Neural cell (in vitro differentiated cells): Measurements from ENCODE around the gene NFS1. TPM values are rescaled to one million over a fixed set of nuclear protein-coding genes. Genes with fewer than 3 reads are reported as not detected.

Source experiments
- H2AFZ ChIP-seq: fragments of 200-600, 300-800 bp; sonication (generic), shearing (Covaris generic); 2 replicates; pipeline ENCODE4 v1.6.0; 2014; ENCODE audit warnings: low read depth, mild to moderate bottlenecking, antibody characterized with exemption, low read length, moderate library complexity
- H3F3A ChIP-seq: fragments of 200-600 bp; shearing (Covaris generic); 2 replicates; pipeline ENCODE4 v1.6.1; 2016; ENCODE audit warnings: mild to moderate bottlenecking, moderate library complexity, mixed read lengths, antibody characterized with exemption, low read length; ENCODE audit not compliant: insufficient read depth, poor library complexity, severe bottlenecking
- H3K27ac ChIP-seq: fragments of 200-600, 300-800 bp; sonication (generic), shearing (Covaris generic); 2 replicates; pipeline ENCODE4 v1.5.1; 2014; ENCODE audit warnings: mild to moderate bottlenecking, low read length, moderate library complexity
- H3K27me3 ChIP-seq: fragments of 300-800, 200-600 bp; sonication (generic), shearing (Covaris generic); 2 replicates; pipeline ENCODE4 v1.6.0; 2014; ENCODE audit warnings: mild to moderate bottlenecking, low read depth, low read length, moderate library complexity; ENCODE audit not compliant: insufficient read depth
- H3K36me3 ChIP-seq: fragments of 300-800, 200-600 bp; sonication (generic), shearing (Covaris generic); 2 replicates; pipeline ENCODE4 v1.5.1; 2014; ENCODE audit warnings: mild to moderate bottlenecking, antibody characterized with exemption, low read length, moderate library complexity; ENCODE audit not compliant: insufficient read depth
- H3K4me2 ChIP-seq: fragments of 300-800, 200-600 bp; sonication (generic), shearing (Covaris generic); 2 replicates; pipeline ENCODE4 v1.6.0; 2014; ENCODE audit warnings: mild to moderate bottlenecking, low read length
- H3K4me3 ChIP-seq: fragments of 300-800, 200-600 bp; sonication (generic), shearing (Covaris generic); 2 replicates; pipeline ENCODE4 v1.5.1; 2014; ENCODE audit warnings: mild to moderate bottlenecking, low read length, moderate library complexity
- H3K79me2 ChIP-seq: fragments of 200-600 bp; shearing (Covaris generic); replicated peaks from 2 replicates; pipeline ENCODE4 v1.6.0; 2014; ENCODE audit warnings: mild to moderate bottlenecking, low read length, moderate library complexity; ENCODE audit not compliant: insufficient read depth
- H3K9ac ChIP-seq: fragments of 300-800, 200-600 bp; sonication (generic), shearing (Covaris generic); 2 replicates; pipeline ENCODE4 v1.6.1; 2016; ENCODE audit warnings: mild to moderate bottlenecking, low read length, mixed read lengths
- H3K9me2 ChIP-seq: fragments of 200-600 bp; shearing (Covaris generic); 2 replicates; pipeline ENCODE4 v1.6.1; 2016; ENCODE audit warnings: mild to moderate bottlenecking, low read length, mixed read lengths; ENCODE audit not compliant: insufficient read depth
- H3K9me3 ChIP-seq: fragments of 200-600, 300-800 bp; sonication (generic), shearing (Covaris generic); 2 replicates; pipeline ENCODE4 v1.6.1; 2016; ENCODE audit warnings: mild to moderate bottlenecking, mixed run types, low read length, moderate library complexity, mixed read lengths
- H4K20me1 ChIP-seq: fragments of 200-600 bp; shearing (Covaris generic); 2 replicates; pipeline ENCODE4 v1.6.1; 2016; ENCODE audit warnings: mild to moderate bottlenecking, mixed run types; ENCODE audit not compliant: insufficient read depth
- CTCF ChIP-seq: fragments of 450-650 bp; IDR thresholded peaks from 2 replicates; pipeline ENCODE4 v1.5.1; 2014; ENCODE audit warnings: antibody characterized with exemption, mild to moderate bottlenecking, moderate library complexity; ENCODE audit not compliant: poor library complexity, severe bottlenecking
- EP300 ChIP-seq: fragments of 450-650 bp; conservative IDR thresholded peaks from 2 replicates; pipeline ENCODE4 v1.6.1; 2014; ENCODE audit warnings: antibody characterized with exemption, mild to moderate bottlenecking, moderate library complexity; ENCODE audit not compliant: poor library complexity, severe bottlenecking
- EZH2 ChIP-seq: fragments of 200-600, 300-800 bp; shearing (Covaris generic), sonication (generic); IDR thresholded peaks from 2 replicates; pipeline ENCODE4 v1.6.1; 2014; ENCODE audit warnings: antibody characterized with exemption, low read length, borderline replicate concordance, mild to moderate bottlenecking; ENCODE audit not compliant: insufficient read depth, poor library complexity, severe bottlenecking
- MXI1 ChIP-seq: fragments of 450-650 bp; conservative IDR thresholded peaks from 2 replicates; pipeline ENCODE4 v1.6.1; 2014; ENCODE audit warnings: antibody characterized with exemption, mild to moderate bottlenecking; ENCODE audit not compliant: poor library complexity, severe bottlenecking
- POLR2AphosphoS5 ChIP-seq: IDR thresholded peaks from 2 replicates; pipeline ENCODE4 v1.6.1; 2012
- RAD21 ChIP-seq: fragments of 450-650 bp; conservative IDR thresholded peaks from 2 replicates; pipeline ENCODE4 v1.6.1; 2014; ENCODE audit warnings: antibody characterized with exemption, mild to moderate bottlenecking, moderate library complexity
- SMC3 ChIP-seq: fragments of 450-650 bp; conservative IDR thresholded peaks from 2 replicates; pipeline ENCODE4 v1.6.1; 2014; ENCODE audit warnings: antibody characterized with exemption, mild to moderate bottlenecking, moderate library complexity; ENCODE audit not compliant: poor library complexity
- TAF1 ChIP-seq: IDR thresholded peaks from 2 replicates; pipeline ENCODE4 v1.6.1; 2012; ENCODE audit warnings: low read depth
- polyA plus RNA-seq: library from polyadenylated mRNA; depleted of rRNA; stranded (reverse); fragments of >200 nt; gene quantifications from 2 replicates; pipeline ENCODE4 v1.2.3, GENCODE V29; 2014
- TF ChIP-seq, protein P1 (sequence below): IDR thresholded peaks from 2 replicates; pipeline ENCODE4 v1.6.1; 2012; ENCODE audit warnings: borderline replicate concordance

NFS1 gene
- polyA plus RNA-seq, 1 donor from 2014 or later: 55.2 TPM

- no peak overlapping the region for H3K4me2 ChIP-seq
- H3K36me3 ChIP-seq: peaks cover 9% of the 10 kb centered on the region
- H3K4me3 ChIP-seq: no peak overlapping the region
- H3K27ac ChIP-seq: no peak overlapping the region
- H2AFZ ChIP-seq: no peak overlapping the region
- no peak overlapping the region for H3K9ac ChIP-seq
- peaks cover 10% of the 10 kb centered on the region for H3F3A ChIP-seq
- TF ChIP-seq, protein P1, sequence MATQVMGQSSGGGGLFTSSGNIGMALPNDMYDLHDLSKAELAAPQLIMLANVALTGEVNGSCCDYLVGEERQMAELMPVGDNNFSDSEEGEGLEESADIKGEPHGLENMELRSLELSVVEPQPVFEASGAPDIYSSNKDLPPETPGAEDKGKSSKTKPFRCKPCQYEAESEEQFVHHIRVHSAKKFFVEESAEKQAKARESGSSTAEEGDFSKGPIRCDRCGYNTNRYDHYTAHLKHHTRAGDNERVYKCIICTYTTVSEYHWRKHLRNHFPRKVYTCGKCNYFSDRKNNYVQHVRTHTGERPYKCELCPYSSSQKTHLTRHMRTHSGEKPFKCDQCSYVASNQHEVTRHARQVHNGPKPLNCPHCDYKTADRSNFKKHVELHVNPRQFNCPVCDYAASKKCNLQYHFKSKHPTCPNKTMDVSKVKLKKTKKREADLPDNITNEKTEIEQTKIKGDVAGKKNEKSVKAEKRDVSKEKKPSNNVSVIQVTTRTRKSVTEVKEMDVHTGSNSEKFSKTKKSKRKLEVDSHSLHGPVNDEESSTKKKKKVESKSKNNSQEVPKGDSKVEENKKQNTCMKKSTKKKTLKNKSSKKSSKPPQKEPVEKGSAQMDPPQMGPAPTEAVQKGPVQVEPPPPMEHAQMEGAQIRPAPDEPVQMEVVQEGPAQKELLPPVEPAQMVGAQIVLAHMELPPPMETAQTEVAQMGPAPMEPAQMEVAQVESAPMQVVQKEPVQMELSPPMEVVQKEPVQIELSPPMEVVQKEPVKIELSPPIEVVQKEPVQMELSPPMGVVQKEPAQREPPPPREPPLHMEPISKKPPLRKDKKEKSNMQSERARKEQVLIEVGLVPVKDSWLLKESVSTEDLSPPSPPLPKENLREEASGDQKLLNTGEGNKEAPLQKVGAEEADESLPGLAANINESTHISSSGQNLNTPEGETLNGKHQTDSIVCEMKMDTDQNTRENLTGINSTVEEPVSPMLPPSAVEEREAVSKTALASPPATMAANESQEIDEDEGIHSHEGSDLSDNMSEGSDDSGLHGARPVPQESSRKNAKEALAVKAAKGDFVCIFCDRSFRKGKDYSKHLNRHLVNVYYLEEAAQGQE: no peak
- no peak for TF ChIP-seq MXI1
- no peak for TF ChIP-seq SMC3
- TF ChIP-seq CTCF: no peak
- TF ChIP-seq POLR2AphosphoS5: no peak
- no peak for TF ChIP-seq TAF1
- no peak for TF ChIP-seq EZH2
- TF ChIP-seq RAD21: no peak
- TF ChIP-seq EP300: no peak
- peaks cover 14% of the 10 kb centered on the region for H3K79me2 ChIP-seq
- H4K20me1 ChIP-seq: peaks cover 4% of the 10 kb centered on the region
- no peaks in the 10 kb centered on the region for H3K27me3 ChIP-seq
- H3K9me2 ChIP-seq: no peaks in the 10 kb centered on the region
- H3K9me3 ChIP-seq: no peaks in the 10 kb centered on the region
Observed at GRCh38 chr20:35702051-35702823, 3.1 kb upstream of the NFS1 start.

DNA sequence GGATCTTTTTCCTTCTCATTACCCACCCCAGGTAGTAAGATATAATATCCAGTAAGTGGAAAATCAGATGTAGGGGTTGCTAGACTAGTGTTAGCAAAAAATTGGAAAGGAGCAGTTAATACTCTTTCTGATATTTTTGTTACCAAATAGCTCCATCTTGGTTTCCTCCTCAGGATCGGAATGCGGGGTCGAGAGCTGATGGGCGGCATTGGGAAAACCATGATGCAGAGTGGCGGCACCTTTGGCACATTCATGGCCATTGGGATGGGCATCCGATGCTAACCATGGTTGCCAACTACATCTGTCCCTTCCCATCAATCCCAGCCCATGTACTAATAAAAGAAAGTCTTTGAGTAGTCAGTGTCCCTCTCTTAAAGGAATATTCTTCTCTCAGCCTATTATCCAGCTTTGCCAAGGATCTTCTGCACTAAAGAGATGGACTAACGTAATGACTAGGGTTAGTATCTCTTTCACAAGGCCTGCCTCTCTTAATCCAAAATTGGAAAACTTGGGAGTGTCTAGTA is 1.5 kb upstream of the NFS1 start:
- Histone ChIP-seq H3K4me2 (no peak overlapping the region), H3K9me2 (no peaks in the 10 kb centered on the region), H3F3A (peaks cover 10% of the 10 kb centered on the region), H2AFZ (no peak overlapping the region), H3K79me2 (peaks cover 14% of the 10 kb centered on the region), H3K4me3 (peak overlapping the region; percentile 79), H3K9ac (peak overlapping the region; percentile 83), H3K9me3 (no peaks in the 10 kb centered on the region), H3K36me3 (peaks cover 9% of the 10 kb centered on the region), H3K27ac (no peak overlapping the region), H4K20me1 (no peaks in the 10 kb centered on the region), H3K27me3 (no peaks in the 10 kb centered on the region)
- TF ChIP-seq EP300: no peak
- no peak for TF ChIP-seq RAD21
- TF ChIP-seq POLR2AphosphoS5: no peak
- no peak for TF ChIP-seq MXI1
- no peak for TF ChIP-seq CTCF
- TF ChIP-seq TAF1: no peak
- no peak for TF ChIP-seq EZH2
- TF ChIP-seq, protein P1: no peak
- TF ChIP-seq SMC3: no peak
